K562 (cell line): ENCODE data around the gene KLHL25. TPM values are rescaled to one million over a fixed set of nuclear protein-coding genes. Genes with fewer than 3 reads are reported as not detected.

Experiments used
- ATAC-seq: fragments of 200-7000 bp; cut with Tn5 transposase; 3 replicates; pipeline ENCODE4 v1.9.1; 2020; ENCODE audit warnings: moderate library complexity
- BruUV-seq: library from RNA; stranded (reverse); fragments of 400-500 nt; replicated peaks from 2 replicates; lab custom pipeline; 2021; lab: Mats Ljungman, UMichigan
- CTCF ChIA-PET: fragments of 300-600 bp; formaldehyde crosslinking; extraction: SDS; loops from one replicate; lab custom pipeline; 2021; ENCODE audit warnings: low intra/inter-chr PET ratio; lab: Yijun Ruan, JAX
- POLR2A ChIA-PET: fragments of 300-600, 350-650 bp; sonication (Branson Sonifier 250); formaldehyde crosslinking; extraction: SDS; loops from one replicate; lab custom pipeline; 2021; ENCODE audit warnings: antibody characterized with exemption, inconsistent platforms; lab: Yijun Ruan, JAX
- DNase-seq, 4 experiments: peaks; one replicate each; pipeline versions ENCODE4 v3.0.0 to v3.0.0-alpha.2; 2011 to 2018; ENCODE audit warnings: low spot score in 3 of 4, mixed read lengths in 3 of 4; ENCODE audit errors: extremely low read depth in 1 of 4
- FAIRE-seq: peaks from 2 replicates; lab custom pipeline; 2011; peaks lifted over from hg19 to GRCh38; lab: Jason Lieb, UNC
- H2AFZ ChIP-seq: 2 replicates; pipeline ENCODE4 v1.6.0; 2011; ENCODE audit warnings: low read depth, low read length, control low read depth, inconsistent platforms
- H3K27ac ChIP-seq: fragments of 200-600 bp; 3 replicates; pipeline ENCODE4 v1.8.0; 2011; ENCODE audit warnings: low read depth, mild to moderate bottlenecking, control low read depth, inconsistent platforms, low read length, moderate library complexity, mixed read lengths; ENCODE audit errors: extremely low read depth
- H3K27me3 ChIP-seq, 2 experiments: fragments of 300-600 bp in 1 of 2; 2 replicates in 1 of 2; 3 replicates in 1 of 2; pipeline versions ENCODE4 v1.6.0 to v1.8.0; 2011; ENCODE audit warnings: inconsistent platforms in 2 of 2, low read length in 2 of 2, mild to moderate bottlenecking in 1 of 2, mixed read lengths in 1 of 2, moderate library complexity in 1 of 2; ENCODE audit not compliant: control insufficient read depth in 2 of 2, insufficient read depth in 2 of 2
- H3K36me3 ChIP-seq: fragments of 300-600 bp; 3 replicates; pipeline ENCODE4 v1.8.0; 2011; ENCODE audit warnings: mild to moderate bottlenecking, low read length, inconsistent platforms; ENCODE audit not compliant: control insufficient read depth, insufficient read depth
- H3K4me1 ChIP-seq, 2 experiments: fragments of 200-600 bp in 1 of 2; replicated peaks in 1 of 2; 2 replicates in 1 of 2; 3 replicates in 1 of 2; pipeline versions ENCODE4 v1.5.1 to v1.8.0; 2011; ENCODE audit warnings: inconsistent platforms in 2 of 2, low read length in 2 of 2, mild to moderate bottlenecking in 1 of 2, mixed read lengths in 1 of 2, moderate library complexity in 1 of 2; ENCODE audit not compliant: control insufficient read depth in 2 of 2, insufficient read depth in 2 of 2
- H3K4me2 ChIP-seq: 2 replicates; pipeline ENCODE4 v1.6.1; 2011; ENCODE audit warnings: low read length, control low read depth, inconsistent platforms, mixed read lengths; ENCODE audit not compliant: insufficient read depth
- H3K4me3 ChIP-seq: fragments of 200-600 bp; sonication (generic), shearing (Covaris generic); 2 replicates; pipeline ENCODE4 v1.5.1; 2016; ENCODE audit warnings: control low read depth, inconsistent platforms
- H3K79me2 ChIP-seq: fragments of 200-600 bp; 3 replicates; pipeline ENCODE4 v1.8.0; 2011; ENCODE audit warnings: low read length, inconsistent platforms; ENCODE audit not compliant: control insufficient read depth, insufficient read depth
- H3K9ac ChIP-seq, 2 experiments: 2 replicates each; pipeline versions ENCODE4 v1.6.0 to v1.6.1; 2011; ENCODE audit warnings: low read depth in 2 of 2, low read length in 2 of 2, control low read depth in 1 of 2, inconsistent platforms in 1 of 2, mild to moderate bottlenecking in 1 of 2, mixed read lengths in 1 of 2; ENCODE audit not compliant: insufficient read depth in 1 of 2
- H3K9me1 ChIP-seq: one replicate; pipeline ENCODE4 v1.6.0; 2011; ENCODE audit warnings: inconsistent platforms, mild to moderate bottlenecking, low read length, moderate library complexity; ENCODE audit not compliant: control insufficient read depth, insufficient read depth
- H3K9me3 ChIP-seq: replicated peaks from 2 replicates; pipeline ENCODE4 v1.5.1; 2011; ENCODE audit warnings: low read depth, low read length, inconsistent platforms; ENCODE audit not compliant: control insufficient read depth, insufficient read depth
- H4K20me1 ChIP-seq: replicated peaks from 2 replicates; pipeline ENCODE4 v1.6.1; 2011; ENCODE audit warnings: low read length, inconsistent platforms, mixed read lengths; ENCODE audit not compliant: control insufficient read depth, insufficient read depth
- CREM ChIP-seq: IDR thresholded peaks from 2 replicates; pipeline ENCODE4 v1.6.1; 2014; ENCODE audit warnings: antibody characterized with exemption, low read depth
- FOS ChIP-seq: IDR thresholded peaks from 3 replicates; pipeline ENCODE4 v1.6.1; 2011; ENCODE audit not compliant: insufficient read length; ENCODE audit errors: extremely low read depth
- GABPB1 ChIP-seq: sonication (generic); formaldehyde crosslinking; IDR thresholded peaks from 2 replicates; pipeline ENCODE4 v1.8.0; 2022; ENCODE audit warnings: mild to moderate bottlenecking, missing genetic modification reagents
- HDAC8 ChIP-seq: fragments of 450-650 bp; IDR thresholded peaks from 2 replicates; pipeline ENCODE4 v1.6.1; 2016; ENCODE audit warnings: mild to moderate bottlenecking, missing genetic modification characterization, moderate library complexity, missing compliant biosample characterization
- PHTF2 ChIP-seq: fragments of 250-450 bp; sonication (Bioruptor Pico); IDR thresholded peaks from 2 replicates; pipeline ENCODE4 v1.5.0; 2021; ENCODE audit warnings: mild to moderate bottlenecking
- RBBP5 ChIP-seq: fragments of 200-600 bp; sonication (generic); IDR thresholded peaks from 2 replicates; pipeline ENCODE4 v1.6.1; 2012; ENCODE audit warnings: borderline replicate concordance, mild to moderate bottlenecking, low read length, control low read depth, inconsistent platforms; ENCODE audit not compliant: insufficient read depth, poor library complexity, severe bottlenecking
- REST ChIP-seq, 2 experiments: fragments of 450-650 bp; formaldehyde crosslinking in 1 of 2; IDR thresholded peaks; 2 replicates each; pipeline versions ENCODE4 v1.4.0 to v1.6.1; 2014 to 2020; ENCODE audit warnings: mild to moderate bottlenecking in 2 of 2, borderline replicate concordance in 1 of 2, low read depth in 1 of 2
- SMC3 ChIP-seq: conservative IDR thresholded peaks from 2 replicates; pipeline ENCODE4 v1.6.1; 2011; ENCODE audit warnings: low read depth, low read length, improper control_type of control experiment; ENCODE audit not compliant: insufficient read depth
- ZKSCAN3 ChIP-seq: fragments of 250-450 bp; sonication (Bioruptor Pico); IDR thresholded peaks from 2 replicates; pipeline ENCODE4 v1.4.0; 2020
- ZNF316 ChIP-seq: fragments of 450-650 bp; IDR thresholded peaks from 2 replicates; pipeline ENCODE4 v1.6.1; 2016
- WGBS: fragments of 100-300 bp; shearing (Covaris generic); methylation state at CpG from one replicate; pipeline ENCODE4 v1.1.6; 2016; ENCODE audit warnings: low coverage, mixed read lengths; ENCODE audit not compliant: insufficient coverage; ENCODE audit errors: missing lambda C conversion rate; 5-methylcytosine and 5-hydroxymethylcytosine counted together
- in situ Hi-C: fragments of 300-500 bp; cut with MboI; formaldehyde crosslinking; loops from 4 replicates; pipeline ENCODE4 v1.15.0; 2018; ENCODE audit warnings: inconsistent platforms, mixed read lengths
- intact Hi-C: fragments of 100-400 bp; cut with micrococcal nuclease; formaldehyde crosslinking; loops from 2 replicates; pipeline ENCODE4 v1.14.2; 2022
- polyA plus RNA-seq, 8 experiments: library from polyadenylated mRNA; depleted of rRNA in 4 of 8; stranded (reverse) in 5 of 8; unstranded in 3 of 8; fragments of >200 nt; fragmentation: Nextera tagmentation in 2 of 8; fragmentation: Illumina TruSeq in 1 of 8; extraction: Ambion mirVana in 2 of 8; extraction: Trizol in 1 of 8; gene quantifications; 2 replicates each; pipeline versions ENCODE4 v1.2.1 to v1.2.3, GENCODE V29; 2011 to 2014; ENCODE audit warnings: inconsistent platforms in 1 of 8, missing spikeins in 1 of 8
- total RNA-seq, 7 experiments: library from RNA; depleted of rRNA in 6 of 7; stranded (reverse); fragments of >200 nt in 6 of 7; fragmentation: Illumina TruSeq in 2 of 7; extraction: Trizol in 2 of 7; gene quantifications; 2 replicates each; pipeline versions ENCODE4 v1.2.1 to v1.2.3, GENCODE V29; 2011 to 2021; ENCODE audit warnings: low replicate concordance in 1 of 7
- TF ChIP-seq, protein P1 (sequence below), 3 experiments: IDR thresholded peaks in 2 of 3; conservative IDR thresholded peaks in 1 of 3; 2 replicates each; pipeline ENCODE4 v1.5.1; 2011 to 2012; ENCODE audit warnings: low read length in 3 of 3, mild to moderate bottlenecking in 3 of 3, control low read depth in 2 of 3, improper control_type of control experiment in 1 of 3, inconsistent platforms in 1 of 3, low read depth in 1 of 3, mixed read lengths in 1 of 3, moderate library complexity in 1 of 3; ENCODE audit not compliant: insufficient read depth in 2 of 3

The KLHL25 gene
- total and polyA plus RNA-seq, 9 of the 15 experiments (the other 6 are each of a cell fraction or from before 2014, with no cell fraction given): 0.04 to 0.14 (median 0.10) TPM; not detected in 3

DNA sequence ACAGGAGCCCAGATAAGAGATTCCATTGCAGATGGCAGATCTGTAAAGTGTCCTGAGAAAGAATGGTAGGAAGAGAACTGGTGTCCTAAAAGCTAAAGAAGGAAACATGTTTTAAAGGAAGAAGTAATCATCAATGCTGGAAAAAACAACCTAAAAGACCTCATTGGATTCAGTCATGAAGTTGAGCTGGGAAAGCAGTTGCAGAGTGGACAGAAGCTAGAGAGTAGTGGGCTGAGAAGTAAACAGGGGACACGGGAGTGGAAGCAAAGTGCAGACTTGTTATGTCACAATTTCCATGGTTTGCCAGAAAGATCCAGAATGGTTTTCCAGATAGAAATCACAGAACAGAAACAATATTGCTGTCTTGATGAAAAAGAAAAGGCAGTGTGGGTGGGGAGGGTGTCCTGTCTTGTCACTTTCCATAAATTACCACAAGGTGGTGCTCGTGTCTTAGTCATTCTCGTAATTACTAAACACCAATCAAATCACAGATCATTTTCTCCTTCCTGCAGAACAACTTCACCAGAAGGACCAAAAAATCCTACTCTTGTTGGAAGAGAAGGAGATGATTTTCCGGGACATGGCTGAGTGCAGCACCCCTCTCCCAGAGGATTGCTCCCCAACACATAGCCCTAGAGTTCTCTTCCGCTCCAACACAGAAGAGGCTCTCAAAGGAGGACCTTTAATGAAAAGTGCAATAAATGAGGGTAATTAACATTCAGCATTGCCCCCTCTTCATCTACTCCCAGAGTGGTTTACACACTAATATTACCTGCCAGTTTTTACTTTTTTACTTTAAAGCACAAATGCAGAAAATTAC, 64.5 kb downstream of the KLHL25 start:
- 8% methylated on average over 5 of the region's 5 CpGs for WGBS
- Histone ChIP-seq H3K36me3 (no peaks in the 10 kb centered on the region), H3K9me1 (no peaks in the 10 kb centered on the region), H3K4me3 (no peak overlapping the region), H3K9me3 (no peaks in the 10 kb centered on the region), H3K27ac (no peak overlapping the region), H3K4me1 (no peaks in the 10 kb centered on the region), H4K20me1 (no peaks in the 10 kb centered on the region), H3K4me2 (no peak overlapping the region), H2AFZ (no peak overlapping the region), H3K9ac (no peak overlapping the region), H3K79me2 (no peaks in the 10 kb centered on the region), H3K27me3 (no peaks in the 10 kb centered on the region)
- POLR2A ChIA-PET: no interaction called here
- in situ Hi-C loops (no loop called here), intact Hi-C loops (loop anchor here (1.0 kb wide), 2 partner anchors 101 to 110 kb away; no protein-coding TSS in a partner anchor)
- DNase-seq (peak; percentile 64 to 68 (median 66)), ATAC-seq (peak; percentile 88), FAIRE-seq (peak; percentile 90)
- CTCF ChIA-PET: interaction anchor here (2.0 to 2.4 kb wide), 2 partner anchors 101 to 110 kb away, joined by 5 to 20 read pairs; no protein-coding TSS in a partner anchor
- BruUV-seq: no TSS peak
- TF ChIP-seq ZKSCAN3 (CRISPR knock-in tag) (no peak), GABPB1 (CRISPR knock-in tag) (no peak), CREM (peak; percentile 28; the same call in 1 of the 2 replicates), FOS (no peak), SMC3 (peak; percentile 54; the same call in 1 of the 2 replicates), REST (IDR thresholded peaks at IDR 0.05; ENCODE audit: borderline replicate concordance) (peak; percentile 45; the same call in 1 of the 2 replicates), REST (CRISPR knock-in tag; IDR thresholded peaks at IDR 0.05; ENCODE audit: low read depth) (no peak), PHTF2 (no peak), ZNF316 (no peak), RBBP5 (no peak), HDAC8 (no peak)
- TF ChIP-seq, protein P1, sequence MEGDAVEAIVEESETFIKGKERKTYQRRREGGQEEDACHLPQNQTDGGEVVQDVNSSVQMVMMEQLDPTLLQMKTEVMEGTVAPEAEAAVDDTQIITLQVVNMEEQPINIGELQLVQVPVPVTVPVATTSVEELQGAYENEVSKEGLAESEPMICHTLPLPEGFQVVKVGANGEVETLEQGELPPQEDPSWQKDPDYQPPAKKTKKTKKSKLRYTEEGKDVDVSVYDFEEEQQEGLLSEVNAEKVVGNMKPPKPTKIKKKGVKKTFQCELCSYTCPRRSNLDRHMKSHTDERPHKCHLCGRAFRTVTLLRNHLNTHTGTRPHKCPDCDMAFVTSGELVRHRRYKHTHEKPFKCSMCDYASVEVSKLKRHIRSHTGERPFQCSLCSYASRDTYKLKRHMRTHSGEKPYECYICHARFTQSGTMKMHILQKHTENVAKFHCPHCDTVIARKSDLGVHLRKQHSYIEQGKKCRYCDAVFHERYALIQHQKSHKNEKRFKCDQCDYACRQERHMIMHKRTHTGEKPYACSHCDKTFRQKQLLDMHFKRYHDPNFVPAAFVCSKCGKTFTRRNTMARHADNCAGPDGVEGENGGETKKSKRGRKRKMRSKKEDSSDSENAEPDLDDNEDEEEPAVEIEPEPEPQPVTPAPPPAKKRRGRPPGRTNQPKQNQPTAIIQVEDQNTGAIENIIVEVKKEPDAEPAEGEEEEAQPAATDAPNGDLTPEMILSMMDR (IDR thresholded peaks at IDR 0.05 in 2 of 3, conservative IDR thresholded peaks at IDR 0.05 in 1 of 3; ENCODE audit: insufficient read depth in 2 of 3, low read depth in 1 of 3, low read length in 3 of 3): peak; percentile 59 to 78 (median 68); a peak in 5 of 6 replicates
